A673 (cell line): ENCODE data around the gene ENO1.

Experiments used
- CTCF ChIP-seq: fragments of 300-800, 200-600 bp; sonication (generic); conservative IDR thresholded peaks from 2 replicates; pipeline ENCODE4 v1.5.1; 2017; ENCODE audit warnings: low read depth, mild to moderate bottlenecking, antibody characterized with exemption, low read length, moderate library complexity, mixed read lengths
- EZH2 ChIP-seq: fragments of 200-600 bp; sonication (generic); IDR thresholded peaks from 2 replicates; pipeline ENCODE4 v1.6.1; 2017; ENCODE audit warnings: borderline replicate concordance, low read depth, mild to moderate bottlenecking, mixed read lengths, antibody characterized with exemption, low read length; ENCODE audit not compliant: poor library complexity, severe bottlenecking

DNA sequence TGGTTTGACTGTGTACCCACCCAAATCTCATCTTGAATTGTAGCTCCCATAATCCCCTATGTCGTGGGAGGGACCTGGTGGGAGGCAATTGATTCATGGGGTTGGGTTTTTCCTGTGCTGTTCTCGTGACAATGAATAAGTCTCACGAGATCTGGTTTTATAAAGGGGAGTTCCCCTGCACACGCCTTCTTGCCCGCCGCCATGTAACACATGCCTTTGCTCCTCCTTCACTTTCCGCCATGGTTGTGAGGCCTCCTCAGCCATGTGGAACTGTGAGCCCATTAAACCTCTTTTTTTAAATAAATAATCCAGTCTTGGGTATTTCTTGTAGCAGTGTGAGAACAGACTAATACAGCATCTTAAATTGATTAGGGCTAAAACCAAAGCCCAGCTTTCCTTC lies 38.5 kb downstream of the ENO1 start:
- TF ChIP-seq CTCF: no peak
- TF ChIP-seq EZH2: no peak
